NCI-H226 (cell line): ENCODE measurements around the gene MIPEP.

Experiments used
- DNase-seq: peaks from one replicate; pipeline ENCODE4 v3.0.0-alpha.2; 2015

The MIPEP gene

DNA sequence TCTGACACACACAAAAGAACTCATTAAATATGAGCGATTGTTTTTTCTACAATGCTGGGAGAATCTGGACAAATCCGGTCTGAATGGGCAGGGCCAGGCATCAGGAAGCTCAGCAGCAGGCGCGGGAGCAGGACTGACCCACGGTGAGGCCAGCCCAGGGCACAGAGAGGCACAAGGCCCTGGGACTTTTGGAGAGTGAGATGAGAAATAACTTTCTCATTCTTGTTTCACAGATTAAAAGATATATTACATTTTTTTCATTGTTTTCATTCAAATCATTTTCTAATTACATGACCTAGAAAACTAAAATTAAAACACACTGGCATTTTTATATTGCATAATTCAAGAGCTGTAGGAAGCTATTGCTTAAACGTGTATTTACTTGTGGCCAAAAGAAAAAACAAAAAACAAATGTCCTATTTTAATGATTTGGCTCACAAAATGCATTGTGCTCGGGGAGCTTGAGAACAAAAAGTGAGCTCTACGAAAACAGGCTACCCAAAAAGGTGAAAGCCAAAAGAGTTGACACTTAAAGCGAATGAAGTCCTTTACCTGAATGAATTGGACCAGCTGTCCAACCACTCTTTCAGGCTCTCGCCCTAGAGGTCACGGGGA is 185.8 kb downstream of the MIPEP start:
- DNase-seq: no peak

- DNase-seq: no peak
Observed at GRCh38 chr13:23701636-23702035, 187.6 kb downstream of the MIPEP start.

DNA sequence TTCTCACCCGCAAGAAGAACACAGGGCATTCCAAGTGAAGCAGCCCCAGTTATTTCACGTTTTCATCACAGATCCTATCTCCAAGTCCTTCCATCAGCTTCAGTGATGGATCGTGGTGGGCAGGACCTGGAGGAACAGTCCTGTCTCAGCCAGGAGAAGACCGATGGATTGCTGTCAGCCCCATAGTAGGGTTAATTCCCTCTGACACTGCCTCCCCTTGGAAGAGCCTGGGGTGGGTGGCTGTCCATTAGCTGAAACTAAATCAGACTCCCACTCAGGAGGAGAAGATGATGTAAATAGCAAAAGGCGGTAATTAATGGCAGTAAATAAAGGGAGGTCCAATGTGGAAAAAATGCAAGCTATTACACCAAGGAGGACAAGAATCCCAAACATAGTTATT is 188.0 kb downstream of the MIPEP start:
- DNase-seq: no peak

DNA sequence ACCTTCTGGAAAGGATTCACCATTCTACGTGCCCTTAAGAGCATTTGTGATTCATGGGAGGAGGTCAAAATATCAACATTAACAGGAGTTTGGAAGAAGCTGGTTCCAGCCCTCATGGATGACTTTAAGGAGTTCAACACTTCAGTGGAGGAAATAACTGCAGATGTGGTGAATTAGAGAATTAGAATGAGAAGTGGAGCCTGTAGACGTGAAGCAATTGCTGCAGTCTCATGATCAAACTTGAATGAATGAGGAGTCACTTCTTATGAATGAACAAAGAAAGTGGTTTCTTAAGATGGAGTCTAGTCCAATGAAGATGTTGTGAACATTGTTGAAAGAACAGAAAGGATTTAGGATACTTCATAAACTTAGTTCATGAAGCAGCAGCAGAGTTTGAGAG is 189.9 kb downstream of the MIPEP start:
- no peak for DNase-seq

GRCh38 chr13:23697772-23698313 is 191.4 kb downstream of the MIPEP start:
- no peak for DNase-seq

DNA sequence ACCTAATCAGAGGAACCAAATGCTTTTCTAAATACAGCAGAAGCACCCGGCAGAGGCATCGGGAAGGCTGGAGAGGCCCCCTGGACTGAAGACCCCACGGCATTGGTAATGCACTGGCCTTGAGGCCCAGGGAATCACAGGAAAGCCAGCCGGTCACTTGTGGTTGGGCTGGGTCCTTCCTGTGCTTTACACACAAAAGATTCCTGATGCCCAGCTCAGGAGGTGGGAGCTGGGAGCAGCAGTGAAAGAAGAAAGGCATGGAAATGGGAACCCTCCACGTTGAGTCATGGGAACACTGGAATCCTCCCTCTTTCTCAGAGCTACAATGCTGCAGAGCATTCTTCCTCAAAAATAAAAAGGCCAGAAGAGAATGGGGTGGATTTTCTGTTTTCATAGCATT is 192.6 kb downstream of the MIPEP start:
- peak; percentile 7 for DNase-seq

DNA sequence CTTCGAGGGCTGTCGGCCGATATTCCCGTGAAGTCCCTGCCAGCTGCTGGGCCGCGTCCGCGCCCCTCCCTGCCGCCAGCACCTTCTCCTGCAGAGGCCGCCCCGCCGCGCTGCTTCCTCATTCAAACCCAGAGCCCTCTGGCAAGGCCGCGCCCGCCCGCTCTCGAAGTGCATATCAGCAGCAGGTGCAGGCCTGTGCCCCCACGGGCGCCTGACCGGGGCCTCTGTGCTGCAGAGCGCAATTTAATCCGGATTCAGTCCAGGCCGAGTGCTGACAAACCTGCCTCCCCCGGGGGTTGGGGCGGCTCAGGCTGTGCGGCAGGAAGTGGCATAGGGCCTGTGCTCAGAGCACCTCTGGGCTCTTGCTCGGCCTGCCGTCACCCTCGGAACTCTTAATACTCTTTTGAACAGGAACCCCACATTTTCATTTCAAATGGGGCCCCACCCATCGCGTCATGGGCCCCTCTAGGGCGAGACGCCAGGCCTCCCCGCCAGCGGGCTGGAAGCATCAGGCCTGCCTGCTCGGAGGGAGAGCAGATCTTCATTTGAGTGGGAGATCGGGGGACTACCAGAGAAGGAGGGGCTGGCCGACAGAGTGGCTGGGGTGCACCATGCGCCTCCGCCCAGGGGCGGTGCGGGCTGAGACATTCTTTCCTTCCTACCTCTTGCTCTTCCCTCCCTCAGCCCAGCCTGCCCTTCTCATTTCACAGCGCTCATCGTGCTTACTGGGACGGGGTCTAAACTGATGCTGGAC is 193.3 kb downstream of the MIPEP start:
- no peak for DNase-seq

- DNase-seq: no peak
Observed at GRCh38 chr13:23695196-23695595, 194.0 kb downstream of the MIPEP start.

GRCh38 chr13:23692816-23693215 is 196.4 kb downstream of the MIPEP start:
- no peak for DNase-seq

DNA sequence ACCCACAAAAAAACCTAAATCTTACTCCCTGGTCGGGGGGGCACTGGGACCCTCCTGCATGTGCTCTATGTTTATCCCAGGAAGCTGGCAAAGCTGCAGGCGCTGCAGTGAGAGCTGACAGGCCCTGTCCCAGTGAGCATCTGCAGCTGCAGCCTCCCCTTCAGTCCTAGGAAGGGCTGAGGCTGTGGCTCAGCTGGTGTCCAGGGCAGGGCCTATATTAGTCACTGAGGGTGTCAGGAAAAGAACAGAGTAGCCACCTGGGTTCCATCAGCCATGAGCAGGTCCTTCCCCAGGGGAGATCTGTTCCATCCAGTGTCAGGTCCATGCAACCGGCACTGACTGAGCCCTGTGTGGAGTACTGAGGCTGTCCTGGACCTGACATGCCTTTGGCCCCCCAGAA is 198.5 kb downstream of the MIPEP start:
- DNase-seq: no peak

- peak; percentile 14 for DNase-seq
Observed at GRCh38 chr13:23688336-23688735, 200.9 kb downstream of the MIPEP start.

DNA sequence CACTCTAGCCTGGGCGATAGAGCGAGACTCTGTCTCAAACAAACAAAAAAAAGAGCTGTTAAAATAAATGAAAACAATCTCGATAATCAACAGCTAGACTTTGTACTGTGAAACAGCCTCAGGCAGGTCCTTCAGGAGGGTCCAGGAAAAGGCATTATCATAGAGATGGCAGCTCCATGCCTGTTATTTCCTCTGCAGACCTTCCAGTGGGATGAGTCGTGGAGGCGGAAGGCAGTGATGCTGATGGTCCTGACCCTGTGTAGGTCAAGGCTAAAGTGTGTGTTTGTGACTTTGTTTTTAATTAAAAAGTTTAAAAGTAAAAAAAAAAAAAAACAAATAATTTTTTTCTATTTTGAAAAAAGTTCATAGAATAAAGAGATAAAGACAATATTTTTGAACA is 201.6 kb downstream of the MIPEP start:
- DNase-seq: peak; percentile 37

GRCh38 chr13:23686948-23687347 is 202.3 kb downstream of the MIPEP start:
- DNase-seq: no peak

DNA sequence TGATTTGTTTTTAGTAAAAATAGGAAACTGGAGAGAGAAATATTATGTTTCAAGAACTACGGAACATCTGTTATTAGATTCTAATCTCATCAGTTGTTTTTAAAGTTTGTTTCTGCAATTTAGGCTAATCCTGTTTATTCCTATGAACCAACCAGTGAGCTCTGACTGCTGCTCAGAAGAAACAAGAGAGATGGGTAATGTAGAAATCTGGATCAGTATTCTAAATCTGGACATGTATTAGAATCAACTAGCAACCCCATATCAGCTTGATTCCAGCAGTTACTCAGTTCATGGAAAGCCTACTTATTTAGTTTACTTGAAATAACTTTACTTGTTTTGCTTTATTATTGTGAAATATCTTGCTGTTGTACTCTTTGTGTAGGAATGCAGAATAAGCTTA is 203.8 kb downstream of the MIPEP start:
- no peak for DNase-seq

DNA sequence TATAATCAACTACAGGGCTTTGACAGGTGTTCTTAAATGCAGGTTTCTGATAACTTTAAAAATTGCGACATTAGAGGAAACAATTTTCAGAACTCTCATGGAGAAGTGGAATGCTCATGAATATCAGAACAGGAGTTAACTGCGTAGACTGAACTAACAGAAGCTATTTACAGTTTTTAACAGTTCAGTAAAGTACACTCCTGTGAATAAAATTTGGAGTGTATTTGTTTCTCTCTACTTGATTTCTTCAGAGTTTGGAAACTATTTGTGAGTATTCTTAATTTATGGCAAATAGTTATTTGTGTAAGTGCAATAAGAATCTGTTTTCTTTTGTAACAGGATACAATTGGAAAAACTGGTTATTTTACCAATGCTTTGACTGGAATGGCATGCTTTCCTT is 204.6 kb downstream of the MIPEP start:
- no peak for DNase-seq

- no peak for DNase-seq
Observed at GRCh38 chr13:23683084-23683483, 206.1 kb downstream of the MIPEP start.

DNA sequence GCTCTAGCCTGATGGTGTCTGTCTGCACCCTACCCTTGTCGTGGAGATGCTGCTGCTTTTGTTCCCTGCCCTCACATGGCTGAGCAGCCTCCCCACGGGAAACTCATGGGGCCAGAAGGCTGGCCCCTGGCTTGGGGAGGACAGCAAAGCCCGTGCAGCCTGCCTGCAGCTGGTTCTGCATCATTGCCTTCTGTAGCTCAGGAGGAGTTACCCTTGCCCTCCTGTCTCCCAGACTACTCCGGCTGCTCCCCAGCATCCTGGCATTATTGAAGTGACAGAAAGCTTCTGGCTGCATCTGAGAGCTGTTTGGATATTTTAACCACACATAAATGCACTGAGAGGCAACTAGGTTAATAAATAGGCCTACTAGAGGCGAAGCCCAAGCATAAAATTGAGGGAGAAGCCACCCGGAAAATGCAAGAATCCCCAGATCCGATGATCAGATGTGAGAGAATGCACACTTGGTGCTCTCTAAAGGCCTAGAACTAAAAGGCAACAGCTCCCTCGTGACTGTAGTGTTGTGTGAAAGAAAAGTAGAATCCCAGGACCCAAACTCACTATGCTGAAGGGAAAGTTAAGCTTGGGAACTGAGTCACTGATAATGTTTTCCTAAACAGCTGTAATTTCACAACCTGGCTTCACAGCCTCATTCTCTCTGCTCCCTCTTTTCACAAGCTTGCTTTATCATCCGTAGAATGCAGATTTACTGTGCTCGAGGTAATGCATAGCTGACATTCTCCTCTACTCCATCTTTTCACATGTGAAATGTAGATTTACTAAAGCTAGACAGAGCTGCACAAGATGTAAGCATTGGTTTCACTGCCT is 208.1 kb downstream of the MIPEP start:
- peak; percentile 52 for DNase-seq
